Naive thymus-derived CD4-positive, alpha-beta T cell (primary cell): Measurements from ENCODE around the gene PIM3. TPM values are rescaled to one million over a fixed set of nuclear protein-coding genes. Genes with fewer than 3 reads are reported as not detected.
A peak's percentile ranks its signal among the peaks of the same experiment; 100 is the strongest.

Experiments
- ATAC-seq: fragments of 150-1000 bp; cut with Tn5 transposase; 2 replicates; pipeline ENCODE4 v1.10.0; 2021; ENCODE audit warnings: mild to moderate bottlenecking, moderate library complexity
- CTCF ChIA-PET: fragments of 350-600 bp; sonication (Branson Sonifier 250); formaldehyde crosslinking; loops from one replicate; lab custom pipeline; 2021; ENCODE audit warnings: antibody characterized with exemption; lab: Charles Lee
- POLR2A ChIA-PET: fragments of 350-600 bp; sonication (Branson Sonifier 250); formaldehyde crosslinking; loops from one replicate; lab custom pipeline; 2021; ENCODE audit warnings: antibody characterized with exemption, inconsistent platforms; lab: Charles Lee
- DNase-seq, 9 donors: peaks; one replicate each; pipeline versions ENCODE4 v3.0.0 to v3.0.0-alpha.2; 2020 to 2022; ENCODE audit warnings: mixed read lengths in 1 of 9
- H3K27ac ChIP-seq: one replicate; pipeline ENCODE4 v1.7.0; 2013; ENCODE audit warnings: mild to moderate bottlenecking, low read depth, low read length, moderate library complexity
- H3K27me3 ChIP-seq, 2 donors: one replicate each; pipeline ENCODE4 v1.7.0; 2013; ENCODE audit warnings: low read length in 2 of 2, mild to moderate bottlenecking in 2 of 2, moderate library complexity in 2 of 2; ENCODE audit not compliant: control insufficient read depth in 2 of 2, insufficient read depth in 2 of 2
- H3K36me3 ChIP-seq, 3 experiments: 1 replicate in 2 of 3; 2 replicates in 1 of 3; pipeline ENCODE4 v1.7.0; 2013; ENCODE audit warnings: low read length in 3 of 3, mild to moderate bottlenecking in 3 of 3, moderate library complexity in 1 of 3; ENCODE audit not compliant: insufficient read depth in 3 of 3, control insufficient read depth in 2 of 3
- H3K4me1 ChIP-seq, 2 donors: one replicate each; pipeline ENCODE4 v1.7.0; 2013; ENCODE audit warnings: low read length in 2 of 2, mild to moderate bottlenecking in 2 of 2, moderate library complexity in 1 of 2; ENCODE audit not compliant: control insufficient read depth in 2 of 2, insufficient read depth in 2 of 2
- H3K4me3 ChIP-seq: 2 replicates; pipeline ENCODE4 v1.7.0; 2013; ENCODE audit warnings: mild to moderate bottlenecking, low read length
- H3K9me3 ChIP-seq, 3 experiments: 1 replicate in 2 of 3; 2 replicates in 1 of 3; pipeline ENCODE4 v1.7.0; 2013; ENCODE audit warnings: low read length in 3 of 3; ENCODE audit not compliant: control insufficient read depth in 2 of 3
- H3K27ac Mint-ChIP-seq, 9 donors: one replicate each; pipeline ENCODE4 v1.8.0; 2020 to 2022; ENCODE audit warnings: mixed read lengths in 9 of 9, mild to moderate bottlenecking in 8 of 9, moderate library complexity in 5 of 9, inconsistent platforms in 2 of 9
- H3K27me3 Mint-ChIP-seq, 5 donors: one replicate each; pipeline ENCODE4 v1.8.0; 2021 to 2022; ENCODE audit warnings: mixed read lengths in 5 of 5, mild to moderate bottlenecking in 1 of 5
- H3K36me3 Mint-ChIP-seq, 5 donors: one replicate each; pipeline ENCODE4 v1.8.0; 2020 to 2022; ENCODE audit warnings: mixed read lengths in 5 of 5, mild to moderate bottlenecking in 3 of 5, inconsistent platforms in 1 of 5
- H3K4me1 Mint-ChIP-seq, 7 donors: one replicate each; pipeline ENCODE4 v1.8.0; 2020 to 2022; ENCODE audit warnings: mixed read lengths in 7 of 7, mild to moderate bottlenecking in 3 of 7, inconsistent platforms in 1 of 7
- H3K4me3 Mint-ChIP-seq, 10 donors: one replicate each; pipeline ENCODE4 v1.8.0; 2020 to 2022; ENCODE audit warnings: mild to moderate bottlenecking in 10 of 10, mixed read lengths in 10 of 10, moderate library complexity in 6 of 10, inconsistent platforms in 2 of 10
- H3K9me3 Mint-ChIP-seq, 11 donors: one replicate each; pipeline ENCODE4 v1.8.0; 2020 to 2022; ENCODE audit warnings: mixed read lengths in 11 of 11, mild to moderate bottlenecking in 4 of 11, inconsistent platforms in 1 of 11, moderate library complexity in 1 of 11
- intact Hi-C, 2 donors: fragments of 100-400 bp; cut with micrococcal nuclease; formaldehyde crosslinking; loops; one replicate each; pipeline ENCODE4 v1.15.1; 2023
- polyA plus RNA-seq, 2 donors: library from polyadenylated mRNA; unstranded; fragments of 300-500 nt; fragmentation: Illumina TruSeq; gene quantifications; one replicate each; pipeline ENCODE4 v1.2.3, GENCODE V29; 2021
- total RNA-seq, 6 experiments: library from RNA in 5 of 6; stranded (reverse) in 5 of 6; gene quantifications; 1 replicate in 5 of 6; 2 replicates in 1 of 6; pipeline ENCODE4 v1.2.3 and lab custom pipeline; 2021 to 2026

The PIM3 gene
- total and polyA plus RNA-seq, 7 experiments from 2014 or later = 21.3 to 164 (median 54.6) TPM

DNA sequence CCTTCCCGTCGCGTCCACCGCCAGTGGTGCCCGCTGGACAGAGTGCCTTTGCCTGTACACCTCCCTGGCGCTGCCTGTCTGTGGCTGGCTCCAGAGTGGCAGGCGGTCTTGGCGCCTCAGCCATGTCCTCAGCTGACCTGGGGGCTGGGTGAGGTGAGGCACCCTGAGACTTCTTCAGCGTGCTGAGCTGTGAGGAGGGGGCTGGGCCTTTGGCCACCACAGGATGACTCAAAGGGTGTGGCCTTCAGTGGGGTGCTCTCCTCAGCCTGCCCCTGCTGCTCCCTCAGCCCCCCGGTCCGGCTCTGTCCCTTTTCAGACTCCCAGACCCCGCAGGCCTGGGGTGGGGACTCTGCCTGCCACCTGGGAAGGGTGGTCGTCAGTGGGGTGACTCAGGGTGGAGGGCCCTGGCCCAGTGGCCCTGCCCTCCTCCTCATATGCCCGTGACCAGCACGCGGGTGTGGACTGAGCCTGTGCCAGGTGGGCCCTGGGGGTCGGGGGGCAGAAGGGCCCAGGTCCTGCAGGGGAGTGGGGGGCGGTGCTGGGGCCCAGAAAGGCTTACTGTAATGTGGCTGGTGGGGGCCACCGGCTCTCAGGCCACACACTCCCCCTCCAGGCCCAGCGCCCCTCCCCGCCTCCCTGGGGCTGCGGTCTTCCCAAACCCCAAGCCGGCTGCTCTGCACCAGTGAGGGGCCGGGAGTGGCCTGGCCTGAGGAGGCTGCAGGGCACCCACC lies 26.2 kb upstream of the PIM3 start:
- Mint-ChIP-seq H3K4me3 (peak overlapping the region in 6 of 10 donors; percentile 25 to 75 (median 48)), H3K36me3 (peaks cover 0 to 2% (median 0%) of the 10 kb centered on the region in 5 donors), H3K27ac (peak overlapping the region in 8 of 9 donors; percentile 23 to 91 (median 83)), H3K9me3 (no peaks in the 10 kb centered on the region), H3K27me3 (no peaks in the 10 kb centered on the region), H3K4me1 (peaks cover 8 to 43% (median 32%) of the 10 kb centered on the region in 7 donors)
- H3K27ac ChIP-seq = peak overlapping the region; percentile 99
- H3K36me3 ChIP-seq = no peaks in the 10 kb centered on the region
- POLR2A ChIA-PET = interaction anchor here (4.7 kb wide), 1 partner anchor 27 kb away, joined by 27 read pairs; the partner anchor contains the start of gene PIM3
- H3K9me3 ChIP-seq = no peaks in the 10 kb centered on the region
- H3K4me1 ChIP-seq = peaks cover 12 to 35% of the 10 kb centered on the region in 2 donors
- H3K4me3 ChIP-seq = peak overlapping the region; percentile 50
- CTCF ChIA-PET = interaction anchor here (0.7 to 1.2 kb wide), 2 partner anchors 27 to 96 kb away, joined by 3 to 6 read pairs; no protein-coding TSS in a partner anchor
- intact Hi-C loops = loop anchor here (2.0 to 5.0 kb wide), 2 partner anchors 36 to 258 kb away; no protein-coding TSS in a partner anchor
- ATAC-seq = peak; percentile 26
- no peaks in the 10 kb centered on the region for H3K27me3 ChIP-seq
- DNase-seq = peak in 5 of 9 donors; percentile 24 to 58 (median 43)

DNA sequence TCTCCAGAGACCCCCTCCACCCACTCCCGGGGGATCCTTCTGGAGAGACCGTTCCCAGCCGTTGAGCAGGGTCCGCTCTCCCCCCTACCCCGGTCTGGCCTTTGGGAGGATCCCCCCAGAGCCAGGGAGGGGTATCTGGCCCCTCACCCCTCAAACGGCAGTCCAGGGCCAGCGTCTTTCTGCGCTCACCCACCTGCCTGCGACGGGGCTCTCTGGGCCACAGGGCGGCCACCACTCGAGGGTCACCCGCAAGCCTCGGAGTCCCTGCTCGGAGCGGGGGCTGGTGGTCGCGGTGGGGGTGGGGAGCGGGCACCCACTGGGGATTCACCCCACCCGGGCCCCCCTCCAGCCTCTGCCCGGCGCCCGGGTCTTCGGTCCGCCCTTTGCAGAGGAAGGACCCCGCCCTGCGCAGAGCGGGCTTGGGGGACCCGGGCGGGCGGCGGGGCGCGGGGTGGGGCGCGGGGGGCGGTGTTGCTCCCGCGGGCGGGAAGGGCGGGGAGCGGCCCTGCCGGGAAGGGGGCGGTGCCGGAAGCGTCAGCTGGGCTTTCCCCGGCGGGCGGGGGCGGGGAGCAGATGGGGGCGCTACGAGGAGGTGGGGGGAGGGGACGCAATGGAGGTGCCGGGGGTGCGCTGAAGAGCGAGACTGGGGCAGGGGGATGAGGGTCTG lies 25.5 kb upstream of the PIM3 start:
- Mint-ChIP-seq H3K4me1 (peaks cover 8 to 41% (median 30%) of the 10 kb centered on the region in 7 donors), H3K27ac (peak overlapping the region in 4 of 9 donors; percentile 81 to 91 (median 82)), H3K4me3 (peak overlapping the region in 6 of 10 donors; percentile 6 to 75 (median 42)), H3K27me3 (no peaks in the 10 kb centered on the region), H3K9me3 (no peaks in the 10 kb centered on the region), H3K36me3 (peaks cover 0 to 2% (median 0%) of the 10 kb centered on the region in 5 donors)
- intact Hi-C loops = loop anchor here (2.0 to 5.0 kb wide), 2 partner anchors 36 to 257 kb away; no protein-coding TSS in a partner anchor
- CTCF ChIA-PET = no interaction called here
- Histone ChIP-seq H3K4me3 (peak overlapping the region; percentile 50), H3K27ac (peak overlapping the region; percentile 99), H3K36me3 (no peaks in the 10 kb centered on the region), H3K9me3 (no peaks in the 10 kb centered on the region), H3K4me1 (peaks cover 12 to 31% of the 10 kb centered on the region in 2 donors), H3K27me3 (no peaks in the 10 kb centered on the region)
- peak; percentile 62 to 95 (median 82) for DNase-seq
- ATAC-seq = peak; percentile 55
- POLR2A ChIA-PET = no interaction called here

DNA sequence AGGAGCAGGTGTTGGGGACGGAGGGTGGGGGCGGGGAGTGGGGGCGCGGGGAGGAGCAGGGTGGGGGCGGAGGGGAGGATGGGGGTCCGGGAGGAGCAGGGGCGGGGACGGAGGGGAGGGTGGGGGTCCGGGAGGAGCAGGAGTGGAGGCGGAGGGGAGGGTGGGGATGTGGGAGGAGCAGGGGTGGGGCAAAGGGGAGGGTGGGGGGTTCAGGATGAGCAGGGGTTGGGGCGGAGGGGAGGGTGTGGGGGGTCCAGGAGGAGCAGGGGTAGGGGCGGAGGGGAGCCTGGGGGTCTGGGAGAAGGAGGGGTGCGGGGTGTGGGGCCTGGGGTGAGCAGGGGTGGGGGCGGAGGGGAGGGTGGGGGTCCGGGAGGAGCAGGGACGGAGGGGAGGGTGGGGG lies 25.0 kb upstream of the PIM3 start:
- Mint-ChIP-seq H3K36me3 (peaks cover 0 to 2% (median 0%) of the 10 kb centered on the region in 5 donors), H3K9me3 (peaks cover 0 to 3% (median 0%) of the 10 kb centered on the region in 11 donors), H3K4me1 (peaks cover 8 to 35% (median 27%) of the 10 kb centered on the region in 7 donors), H3K27ac (peak overlapping the region in 6 of 9 donors; percentile 53 to 93 (median 86)), H3K4me3 (peak overlapping the region in 9 of 10 donors; percentile 26 to 76 (median 68)), H3K27me3 (no peaks in the 10 kb centered on the region)
- Histone ChIP-seq H3K9me3 (no peaks in the 10 kb centered on the region), H3K27ac (peak overlapping the region; percentile 99), H3K4me3 (no peak overlapping the region), H3K27me3 (no peaks in the 10 kb centered on the region), H3K4me1 (peaks cover 12 to 25% of the 10 kb centered on the region in 2 donors), H3K36me3 (no peaks in the 10 kb centered on the region)
- ChIA-PET CTCF (interaction anchor here (1.2 to 1.4 kb wide), 3 partner anchors 21 to 168 kb away, joined by 3 read pairs; no protein-coding TSS in a partner anchor), POLR2A (interaction anchor here (0.6 to 3.7 kb wide), 8 partner anchors 10 to 686 kb away, joined by 3 to 48 read pairs (median 4); partner anchors contain the start of gene PIM3)
- DNase-seq = no peak
- intact Hi-C loops = loop anchor here in 1 of 2 donors (2.0 kb wide), 1 partner anchor 35 kb away; no protein-coding TSS in a partner anchor
- no peak for ATAC-seq

DNA sequence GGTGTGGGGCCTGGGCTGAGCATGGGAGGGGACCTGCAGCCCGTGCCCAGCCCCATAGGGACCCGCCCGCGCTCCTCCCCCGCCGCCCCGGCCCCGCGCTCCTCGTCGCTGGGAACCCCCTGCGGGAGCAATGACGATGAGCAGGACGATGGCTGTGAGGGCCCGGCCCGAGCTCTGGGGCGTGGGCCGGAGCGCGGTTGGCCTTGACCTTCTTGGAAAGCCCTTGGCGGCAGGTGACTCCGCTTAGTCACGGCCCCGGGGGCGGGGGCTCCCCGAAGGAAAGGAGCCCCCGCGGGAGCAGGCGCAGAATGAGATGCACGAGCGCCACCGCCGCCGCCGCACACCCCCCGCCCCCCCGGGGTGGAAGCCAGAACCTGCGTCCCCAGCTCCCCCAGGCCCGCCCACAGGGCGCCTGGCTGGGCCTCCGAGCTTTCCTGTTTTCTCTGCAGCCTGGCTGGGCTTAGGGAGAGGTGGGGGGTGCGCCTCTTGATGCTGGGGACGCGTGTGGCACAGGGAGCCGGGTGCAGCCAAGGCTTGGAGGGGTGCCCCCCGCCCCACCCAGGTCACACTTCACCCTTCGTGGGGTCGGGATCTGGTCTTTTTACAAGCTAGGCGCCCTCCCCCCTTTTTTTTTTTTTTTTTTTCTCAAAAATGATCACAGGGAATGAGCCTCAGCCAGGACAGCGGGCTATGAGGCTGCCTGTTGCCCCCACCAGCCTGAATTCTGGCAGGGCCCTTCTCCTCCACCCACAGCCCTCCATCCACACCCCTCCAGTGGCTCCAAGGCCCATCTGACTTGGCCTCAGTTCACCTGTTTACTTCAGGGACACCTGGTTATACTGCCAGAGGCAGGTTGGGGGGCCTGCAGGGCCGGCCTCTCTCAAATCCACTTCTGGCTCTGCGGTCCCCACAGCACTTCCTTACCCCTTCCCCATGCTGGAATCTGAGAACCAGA lies 24.3 kb upstream of the PIM3 start:
- H3K36me3 ChIP-seq = no peaks in the 10 kb centered on the region
- intact Hi-C loops = loop anchor here (1.0 to 2.0 kb wide), 6 partner anchors 9 to 83 kb away; partner anchors contain the start of genes ALG12 (in 2 of the 2), CRELD2 (in 2 of the 2), PIM3 (in 2 of the 2) and ZBED4 (in 1 of the 2)
- POLR2A ChIA-PET = interaction anchor here (0.6 to 3.7 kb wide), 14 partner anchors 9 to 685 kb away, joined by 3 to 48 read pairs (median 4); partner anchors contain the start of gene PIM3

DNA sequence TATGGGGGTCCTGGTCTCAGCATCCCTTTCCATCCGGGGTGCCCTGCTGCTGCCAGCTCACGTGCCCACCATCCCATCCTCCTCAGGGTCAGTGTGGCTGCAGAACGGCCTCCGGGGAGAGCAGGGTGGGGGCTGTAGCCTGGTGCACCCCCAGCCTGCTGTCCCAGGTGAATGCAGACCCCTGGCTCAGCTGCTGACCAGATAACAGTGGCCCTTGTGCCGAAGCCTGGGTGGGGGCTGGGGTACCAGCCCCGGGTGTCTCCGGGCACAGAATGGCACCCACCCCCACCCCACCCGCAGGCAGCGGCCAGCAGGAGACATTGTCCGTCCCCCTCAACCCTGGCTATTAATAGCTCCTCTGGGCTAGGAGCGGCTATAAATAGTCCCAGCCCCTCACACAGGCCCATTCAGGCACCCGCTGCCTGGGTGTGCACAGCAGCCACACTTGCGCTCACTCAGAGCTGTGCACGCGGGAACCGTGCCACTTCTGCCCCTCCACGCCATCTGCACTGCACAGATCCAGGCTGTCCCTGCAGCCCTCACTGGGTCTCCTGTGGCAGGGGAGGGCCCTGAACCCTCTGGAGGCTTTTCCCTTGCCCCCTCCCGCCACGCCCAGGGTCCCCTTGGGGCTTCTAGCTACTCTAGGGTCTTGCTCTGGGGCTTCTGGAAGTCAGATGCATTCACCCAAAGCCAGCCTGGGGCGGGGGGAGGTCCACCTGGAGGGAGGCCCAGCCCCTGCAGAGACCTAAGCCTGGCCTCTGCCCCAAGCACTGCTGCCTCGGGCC lies 23.4 kb upstream of the PIM3 start:
- Histone ChIP-seq H3K4me1 (peaks cover 10 to 12% of the 10 kb centered on the region in 2 donors), H3K27ac (peak overlapping the region; percentile 99), H3K36me3 (no peaks in the 10 kb centered on the region), H3K4me3 (no peak overlapping the region), H3K9me3 (no peaks in the 10 kb centered on the region), H3K27me3 (no peaks in the 10 kb centered on the region)
- no peak for DNase-seq
- CTCF ChIA-PET = interaction anchor here (1.0 to 1.4 kb wide), 4 partner anchors 9 to 170 kb away, joined by 3 read pairs; no protein-coding TSS in a partner anchor
- ATAC-seq = no peak
- Mint-ChIP-seq H3K4me1 (peaks cover 7 to 25% (median 17%) of the 10 kb centered on the region in 7 donors), H3K27ac (peak overlapping the region; percentile 78 to 94 (median 91)), H3K36me3 (peaks cover 0 to 5% (median 0%) of the 10 kb centered on the region in 5 donors), H3K4me3 (peak overlapping the region; percentile 48 to 76 (median 73)), H3K9me3 (peaks cover 0 to 9% (median 0%) of the 10 kb centered on the region in 11 donors), H3K27me3 (no peaks in the 10 kb centered on the region)
- intact Hi-C loops = loop anchor here (1.0 to 2.0 kb wide), 6 partner anchors 8 to 84 kb away; partner anchors contain the start of genes ALG12 (in 2 of the 2), CRELD2 (in 2 of the 2), PIM3 (in 2 of the 2) and ZBED4 (in 1 of the 2)
- POLR2A ChIA-PET = interaction anchor here (0.7 to 3.7 kb wide), 10 partner anchors 9 to 684 kb away, joined by 3 to 48 read pairs (median 4); partner anchors contain the start of gene PIM3

More for the DNA sequence above, 24.3 kb upstream of the PIM3 start:
- no peaks in the 10 kb centered on the region for H3K27me3 ChIP-seq
- H3K4me3 ChIP-seq = peak overlapping the region; percentile 41
- peaks cover 12 to 18% of the 10 kb centered on the region in 2 donors for H3K4me1 ChIP-seq
- Mint-ChIP-seq H3K9me3 (peaks cover 0 to 9% (median 0%) of the 10 kb centered on the region in 11 donors), H3K27ac (peak overlapping the region; percentile 78 to 94 (median 91)), H3K4me3 (peak overlapping the region; percentile 56 to 76 (median 73)), H3K27me3 (no peaks in the 10 kb centered on the region), H3K4me1 (peaks cover 6 to 31% (median 23%) of the 10 kb centered on the region in 7 donors), H3K36me3 (peaks cover 0 to 5% (median 0%) of the 10 kb centered on the region in 5 donors)
- H3K9me3 ChIP-seq = no peaks in the 10 kb centered on the region
- ATAC-seq (peak; percentile 84), DNase-seq (peak; percentile 85 to 98 (median 91))
- H3K27ac ChIP-seq = peak overlapping the region; percentile 99
- CTCF ChIA-PET = interaction anchor here (1.2 to 1.4 kb wide), 3 partner anchors 20 to 169 kb away, joined by 3 read pairs; no protein-coding TSS in a partner anchor
